ENCODE results near the gene HINFP.
"Not testable (repeated sequence)": the region's sequence is repeated elsewhere in the genome, so short reads cannot be mapped to it uniquely, and the experiment has no call there.

The HINFP gene

GRCh38 chr11:119155733-119156492 is 34.5 kb downstream of the HINFP start:
- no peak for DNase-seq (ENCODE audit: low spot score)

- DNase-seq (ENCODE audit: low spot score): no peak
Measured at GRCh38 chr11:119156496-119156895, 35.1 kb downstream of the HINFP start.

- no peak for DNase-seq (ENCODE audit: low spot score)
Measured at GRCh38 chr11:119157063-119157462, 35.7 kb downstream of the HINFP start.

- no peak for DNase-seq (ENCODE audit: low spot score)
Measured at GRCh38 chr11:119158467-119158866, 37.1 kb downstream of the HINFP start.

GRCh38 chr11:119160151-119160550 is 38.8 kb downstream of the HINFP start:
- DNase-seq (ENCODE audit: low spot score): no peak

- DNase-seq (ENCODE audit: low spot score): no peak
Measured at GRCh38 chr11:119161871-119162270, 40.5 kb downstream of the HINFP start.

- DNase-seq (ENCODE audit: low spot score): no peak
Measured at GRCh38 chr11:119166368-119167076, 45.1 kb downstream of the HINFP start.

GRCh38 chr11:119167077-119167458 is 45.7 kb downstream of the HINFP start:
- not testable (repeated sequence) for DNase-seq (ENCODE audit: low spot score)

GRCh38 chr11:119167933-119168332 is 46.6 kb downstream of the HINFP start:
- DNase-seq (ENCODE audit: low spot score): no peak

GRCh38 chr11:119168471-119169281 is 47.3 kb downstream of the HINFP start, which contains the start of gene NLRX1:
Gene NLRX1, plus strand, starts transcription at chr11:119168725. Its CDS starts 2,679 bp downstream, at chr11:119171404.
- peak; percentile 84 for DNase-seq (ENCODE audit: low spot score)

GRCh38 chr11:119169282-119169719 is 47.9 kb downstream of the HINFP start:
- no peak for DNase-seq (ENCODE audit: low spot score)

GRCh38 chr11:119172513-119172912 is 51.1 kb downstream of the HINFP start:
- DNase-seq (ENCODE audit: low spot score): no peak

GRCh38 chr11:119173453-119173852 is 52.1 kb downstream of the HINFP start:
- DNase-seq (ENCODE audit: low spot score): no peak

GRCh38 chr11:119175493-119176077 is 54.2 kb downstream of the HINFP start:
- DNase-seq (ENCODE audit: low spot score): no peak

- DNase-seq (ENCODE audit: low spot score): no peak
Measured at GRCh38 chr11:119178166-119178680, 56.8 kb downstream of the HINFP start.

- DNase-seq (ENCODE audit: low spot score): no peak
Measured at GRCh38 chr11:119179342-119179741, 58.0 kb downstream of the HINFP start.

GRCh38 chr11:119179983-119180382 is 58.6 kb downstream of the HINFP start:
- DNase-seq (ENCODE audit: low spot score): no peak

- no peak for DNase-seq (ENCODE audit: low spot score)
Measured at GRCh38 chr11:119180729-119181676, 59.6 kb downstream of the HINFP start.

GRCh38 chr11:119181677-119182412 is 60.5 kb downstream of the HINFP start:
- no peak for DNase-seq (ENCODE audit: low spot score)

- DNase-seq (ENCODE audit: low spot score): not testable (repeated sequence)
Measured at GRCh38 chr11:119184399-119184798, 63.0 kb downstream of the HINFP start.

Measured in CD4-positive, alpha-beta T cell treated with Interleukin-6 at 100 ng/mL for 8 hours (primary cell).